HepG2 (cell line): ENCODE measurements around the gene GCNT2. TPM values are rescaled to one million over a fixed set of nuclear protein-coding genes. Genes with fewer than 3 reads are reported as not detected.

Experiments used
- ATAC-seq: fragments of 200-7000 bp; cut with Tn5 transposase; 3 replicates; pipeline ENCODE4 v1.9.1; 2020; ENCODE audit warnings: mild to moderate bottlenecking, moderate library complexity
- BruUV-seq: library from RNA; stranded (reverse); fragments of 400-500 nt; replicated peaks from 2 replicates; lab custom pipeline; 2021; lab: Mats Ljungman, UMichigan
- CTCF ChIA-PET: fragments of 300-600 bp; formaldehyde crosslinking; extraction: SDS; loops from one replicate; lab custom pipeline; 2021; ENCODE audit warnings: low total read pairs, inconsistent platforms, low intra/inter-chr PET ratio; lab: Yijun Ruan, JAX
- POLR2A ChIA-PET: fragments of 350-600 bp; sonication (Branson Sonifier 250); formaldehyde crosslinking; loops from one replicate; lab custom pipeline; 2020; ENCODE audit warnings: antibody characterized with exemption, inconsistent platforms; lab: Yijun Ruan, JAX
- DNase-seq: peaks from one replicate; pipeline ENCODE4 v3.0.0-alpha.2; 2015; ENCODE audit warnings: low spot score
- FAIRE-seq: peaks from 3 replicates; lab custom pipeline; 2011; peaks lifted over from hg19 to GRCh38; lab: Jason Lieb, UNC
- H2AFZ ChIP-seq: one replicate; pipeline ENCODE4 v1.6.1; 2011; ENCODE audit warnings: low read length, inconsistent platforms
- H3K27ac ChIP-seq: fragments of 300-600 bp; 3 replicates; pipeline ENCODE4 v1.8.0; 2011; ENCODE audit warnings: mixed run types, mild to moderate bottlenecking, mixed read lengths, low read length, inconsistent platforms; ENCODE audit not compliant: insufficient read depth; ENCODE audit errors: extremely low read length
- H3K27me3 ChIP-seq, 2 experiments: fragments of 200-600 bp in 1 of 2; 2 replicates in 1 of 2; 3 replicates in 1 of 2; pipeline versions ENCODE4 v1.6.0 to v1.8.0; 2011; ENCODE audit warnings: low read length in 2 of 2, mild to moderate bottlenecking in 2 of 2, moderate library complexity in 2 of 2, inconsistent platforms in 1 of 2; ENCODE audit not compliant: insufficient read depth in 2 of 2, control insufficient read depth in 1 of 2
- H3K36me3 ChIP-seq, 2 experiments: fragments of 200-600 bp in 1 of 2; replicated peaks in 1 of 2; 2 replicates in 1 of 2; 3 replicates in 1 of 2; pipeline versions ENCODE4 v1.5.1 to v1.8.0; 2011; ENCODE audit warnings: low read length in 2 of 2, inconsistent platforms in 1 of 2; ENCODE audit not compliant: insufficient read depth in 2 of 2, control insufficient read depth in 1 of 2
- H3K4me1 ChIP-seq: 2 replicates; pipeline ENCODE4 v1.5.1; 2012; ENCODE audit warnings: low read length, inconsistent platforms; ENCODE audit not compliant: insufficient read depth
- H3K4me2 ChIP-seq: 2 replicates; pipeline ENCODE4 v1.6.0; 2011; ENCODE audit warnings: low read depth, low read length, inconsistent platforms
- H3K4me3 ChIP-seq, 3 experiments: fragments of 200-600 bp in 1 of 3; sonication (generic), shearing (Covaris generic) in 1 of 3; replicated peaks in 1 of 3; 2 replicates each; pipeline ENCODE4 v1.5.1; 2011 to 2016; ENCODE audit warnings: low read length in 3 of 3, inconsistent platforms in 2 of 3, low read depth in 2 of 3, mild to moderate bottlenecking in 2 of 3, control low read depth in 1 of 3, mixed read lengths in 1 of 3; ENCODE audit not compliant: insufficient read depth in 1 of 3
- H3K79me2 ChIP-seq: one replicate; pipeline ENCODE4 v1.6.1; 2011; ENCODE audit warnings: low read length, inconsistent platforms; ENCODE audit not compliant: insufficient read depth
- H3K9ac ChIP-seq: 2 replicates; pipeline ENCODE4 v1.6.0; 2011; ENCODE audit warnings: mild to moderate bottlenecking, low read depth, low read length, inconsistent platforms; ENCODE audit not compliant: insufficient read depth
- H3K9me3 ChIP-seq: 2 replicates; pipeline ENCODE4 v1.5.1; 2012; ENCODE audit warnings: mild to moderate bottlenecking, low read length
- H4K20me1 ChIP-seq: 2 replicates; pipeline ENCODE4 v1.6.0; 2011; ENCODE audit warnings: inconsistent platforms, mild to moderate bottlenecking, low read length, moderate library complexity; ENCODE audit not compliant: insufficient read depth
- CEBPG ChIP-seq: IDR thresholded peaks from 2 replicates; pipeline ENCODE4 v1.6.1; 2016
- CSRNP1 ChIP-seq: sonication (generic); formaldehyde crosslinking; IDR thresholded peaks from 2 replicates; pipeline ENCODE4 v1.8.1; 2023; ENCODE audit warnings: mild to moderate bottlenecking, missing genetic modification reagents
- E2F5 ChIP-seq: sonication (generic); formaldehyde crosslinking; conservative IDR thresholded peaks from 2 replicates; pipeline ENCODE4 v1.4.0; 2020; ENCODE audit warnings: missing genetic modification reagents
- GFI1 ChIP-seq: sonication (generic); formaldehyde crosslinking; IDR thresholded peaks from 2 replicates; pipeline ENCODE4 v1.5.0; 2020; ENCODE audit warnings: missing genetic modification reagents, mild to moderate bottlenecking, borderline replicate concordance
- MTF1 ChIP-seq: sonication (generic); formaldehyde crosslinking; IDR thresholded peaks from 2 replicates; pipeline ENCODE4 v1.5.0; 2020; ENCODE audit warnings: missing genetic modification reagents
- SP4 ChIP-seq: sonication (generic); formaldehyde crosslinking; IDR thresholded peaks from 2 replicates; pipeline ENCODE4 v1.8.1; 2023; ENCODE audit warnings: mild to moderate bottlenecking, missing genetic modification reagents
- TFAP4 ChIP-seq: sonication (generic); IDR thresholded peaks from 2 replicates; pipeline ENCODE4 v1.6.1; 2016; ENCODE audit warnings: low read depth, borderline replicate concordance
- ZBTB26 ChIP-seq: IDR thresholded peaks from 2 replicates; pipeline ENCODE4 v1.6.1; 2016; ENCODE audit warnings: missing compliant biosample characterization, missing genetic modification reagents, borderline replicate concordance
- ZFYVE20 ChIP-seq: sonication (generic); formaldehyde crosslinking; IDR thresholded peaks from 2 replicates; pipeline ENCODE4 v1.8.0; 2023; ENCODE audit warnings: low read depth, mild to moderate bottlenecking, moderate library complexity, missing genetic modification reagents, borderline replicate concordance
- ZNF256 ChIP-seq: sonication (generic); formaldehyde crosslinking; conservative IDR thresholded peaks from 2 replicates; pipeline ENCODE4 v1.4.0; 2020; ENCODE audit warnings: missing genetic modification reagents
- ZNF329 ChIP-seq: sonication (generic); formaldehyde crosslinking; IDR thresholded peaks from 2 replicates; pipeline ENCODE4 v1.9.0; 2021; ENCODE audit warnings: low read depth, mild to moderate bottlenecking, missing genetic modification reagents
- ZNF431 ChIP-seq: sonication (generic); formaldehyde crosslinking; IDR thresholded peaks from 2 replicates; pipeline ENCODE4 v1.9.0; 2022; ENCODE audit warnings: missing genetic modification reagents, low read depth, mild to moderate bottlenecking, borderline replicate concordance
- WGBS: methylation state at CpG from one replicate; pipeline ENCODE4 v1.1.6; 2017; ENCODE audit warnings: low lambda C conversion rate; 5-methylcytosine and 5-hydroxymethylcytosine counted together
- in situ Hi-C: cut with HindIII; loops from 2 replicates; pipeline ENCODE4 v1.10.0; 2017; ENCODE audit warnings: low pct_unique_long_range_greater_than_20kb; ENCODE audit not compliant: extremely low pct_ligation_motif_present
- intact Hi-C: fragments of 100-400 bp; cut with micrococcal nuclease; formaldehyde crosslinking; loops from one replicate; pipeline ENCODE4 v1.10.0; 2022; ENCODE audit not compliant: unreplicated experiment
- polyA plus RNA-seq, 8 experiments: library from polyadenylated mRNA; depleted of rRNA in 3 of 8; stranded (reverse) in 7 of 8; unstranded in 1 of 8; fragments of >200 nt; fragmentation: Illumina TruSeq in 4 of 8; extraction: Trizol in 4 of 8; gene quantifications; 2 replicates each; pipeline versions ENCODE4 v1.2.1 to v1.2.3, GENCODE V29; 2011 to 2016; ENCODE audit warnings: low read depth in 4 of 8, missing spikeins in 1 of 8, mixed read lengths in 1 of 8; ENCODE audit not compliant: insufficient read depth in 1 of 8
- total RNA-seq, 5 experiments: library from RNA; depleted of rRNA; stranded (reverse); fragments of >200 nt; fragmentation: Illumina TruSeq; extraction: Trizol; gene quantifications; 2 replicates each; pipeline ENCODE4 v1.2.3, GENCODE V29; 2016; ENCODE audit warnings: low read depth in 1 of 5

Gene GCNT2
- total and polyA plus RNA-seq, 2 of the 13 experiments (the other 11 are each of a cell fraction or from before 2014, with no cell fraction given): 11.8 to 31.9 TPM

- no peaks in the 10 kb centered on the region for H3K9me3 ChIP-seq
- no peaks in the 10 kb centered on the region for H3K79me2 ChIP-seq
- H3K36me3 ChIP-seq: peaks cover 0 to 3% of the 10 kb centered on the region in 2 experiments; a peak in 1 of 5 replicates
- H4K20me1 ChIP-seq: no peaks in the 10 kb centered on the region; the same call in none of the 2 replicates
- FAIRE-seq (no peak), DNase-seq (no peak), ATAC-seq (no peak)
- H2AFZ ChIP-seq: no peak overlapping the region
- WGBS: 94% methylated on average over 14 of the region's 14 CpGs
- ChIA-PET CTCF (no interaction called here), POLR2A (no interaction called here)
- H3K9ac ChIP-seq: no peak overlapping the region
- intact Hi-C loops: no loop called here
- no TSS peak for BruUV-seq
- H3K27me3 ChIP-seq: no peaks in the 10 kb centered on the region; a peak in 1 of 5 replicates
- H3K27ac ChIP-seq: no peak overlapping the region
- TF ChIP-seq CSRNP1 (CRISPR knock-in tag): no peak
- TF ChIP-seq GFI1 (CRISPR knock-in tag): no peak
- TF ChIP-seq MTF1: no peak
- no peak for TF ChIP-seq ZNF431 (CRISPR knock-in tag)
- TF ChIP-seq ZNF256 (CRISPR knock-in tag): no peak
- no peak for TF ChIP-seq TFAP4
- no peak for TF ChIP-seq E2F5 (CRISPR knock-in tag)
- TF ChIP-seq ZBTB26: no peak
- TF ChIP-seq SP4 (CRISPR knock-in tag): no peak
- TF ChIP-seq ZFYVE20 (CRISPR knock-in tag): no peak
- TF ChIP-seq CEBPG (CRISPR knock-in tag): no peak
- no peak for TF ChIP-seq ZNF329
- no peak overlapping the region for H3K4me2 ChIP-seq
- peaks cover 23% of the 10 kb centered on the region for H3K4me1 ChIP-seq
- in situ Hi-C loops: no loop called here
- no peak overlapping the region for H3K4me3 ChIP-seq
Observed at GRCh38 chr6:10587656-10588406, 66.7 kb downstream of the GCNT2 start.
